NCI-H82 treated with DMSO at 0.1 percent for 48 hours (cell line): ENCODE data around the gene CNST.
"Not testable (repeated sequence)": the region's sequence is repeated elsewhere in the genome, so short reads cannot be mapped to it uniquely, and the experiment has no call there.

Experiments used
- DNase-seq: peaks from one replicate; lab custom pipeline; 2025; ENCODE audit not compliant: unreplicated experiment; lab: John Stamatoyannopoulos, UW

CNST gene

GRCh38 chr1:246617768-246618167, 51.5 kb downstream of the CNST start:
- DNase-seq: no peak

- no peak for DNase-seq
Observed at GRCh38 chr1:246618240-246618808, 52.1 kb downstream of the CNST start.

- no peak for DNase-seq
Observed at GRCh38 chr1:246622035-246622652, 55.9 kb downstream of the CNST start.

DNA sequence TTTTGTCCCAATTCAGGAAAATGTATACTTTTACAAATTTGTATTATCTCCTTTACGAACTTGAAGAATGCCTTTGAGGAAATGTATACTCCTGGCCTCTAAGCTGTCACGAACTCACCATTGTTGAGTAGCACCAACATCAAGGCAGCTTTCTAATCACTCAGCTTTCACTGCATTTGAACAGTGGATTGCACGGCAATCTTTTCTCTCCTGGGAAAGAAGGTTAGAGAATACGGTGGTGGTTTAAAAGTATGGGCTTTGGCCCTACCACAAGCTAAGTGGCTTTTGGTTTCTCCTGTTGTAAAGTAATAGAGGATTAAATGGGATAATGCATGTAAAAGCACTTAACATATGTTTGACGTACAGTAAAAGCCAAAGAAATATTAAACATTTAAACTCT, 57.8 kb downstream of the CNST start:
- peak; percentile 65 for DNase-seq

DNA sequence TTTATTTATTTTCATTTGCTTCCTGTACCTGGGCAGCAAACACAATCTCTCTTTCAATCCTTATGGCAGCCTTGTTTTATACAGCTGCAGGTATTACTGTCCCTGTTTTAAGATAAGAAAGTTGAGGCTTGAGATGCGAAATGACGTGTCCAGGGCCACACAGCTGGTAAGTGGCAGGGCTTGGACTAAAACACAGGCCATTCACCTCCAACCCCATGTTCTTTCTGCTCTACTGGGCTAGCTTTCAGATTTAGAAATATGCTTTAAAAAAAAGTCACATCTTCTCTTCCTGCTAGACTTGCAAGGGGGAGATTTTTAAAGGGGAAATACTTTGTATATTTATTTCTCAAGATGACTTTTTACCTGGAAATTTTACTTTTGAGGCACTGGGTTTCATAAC, 62.8 kb downstream of the CNST start:
- no peak for DNase-seq

DNA sequence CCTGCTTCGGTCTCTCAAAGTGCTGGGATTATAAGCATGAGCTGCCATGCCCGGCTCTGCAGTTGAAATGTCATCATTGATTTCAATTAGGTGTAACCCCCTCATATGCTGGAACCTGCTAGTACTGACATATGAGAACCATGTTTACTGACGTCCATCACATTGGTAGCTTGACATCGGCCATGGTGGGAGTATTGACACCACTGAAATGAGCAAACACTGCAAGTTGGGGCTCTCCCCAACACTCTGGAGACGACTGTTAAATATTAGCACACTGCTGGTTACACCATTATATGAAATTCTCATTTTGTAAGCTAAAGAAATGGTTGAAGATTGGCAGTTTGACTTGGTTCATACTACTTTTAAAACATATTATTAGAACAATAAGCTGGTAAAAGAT, 63.7 kb downstream of the CNST start:
- DNase-seq: no peak

DNA sequence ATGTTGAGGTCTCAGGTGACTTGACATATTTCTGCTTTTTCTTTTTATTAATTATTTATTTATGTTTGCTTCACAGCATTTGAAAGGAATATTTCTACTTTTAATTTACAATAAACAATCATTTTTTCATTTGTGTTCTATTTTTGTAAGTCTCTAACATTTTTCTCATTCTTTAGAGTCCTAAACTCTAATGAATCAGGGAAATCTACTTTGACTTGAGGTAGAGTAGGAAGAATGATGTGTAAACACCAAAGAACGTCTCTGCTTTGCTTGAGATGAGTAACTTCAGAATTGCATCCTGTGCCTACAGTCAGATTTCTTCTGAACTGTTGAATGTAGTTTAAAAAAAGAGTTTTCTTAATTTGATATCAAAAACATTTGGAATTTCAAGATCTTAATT, 65.2 kb downstream of the CNST start:
- DNase-seq: no peak

GRCh38 chr1:246632281-246633168, 66.3 kb downstream of the CNST start:
- DNase-seq: no peak

- DNase-seq: not testable (repeated sequence)
Observed at GRCh38 chr1:246634659-246635058, 68.4 kb downstream of the CNST start.

GRCh38 chr1:246638941-246639655, 72.8 kb downstream of the CNST start:
- DNase-seq: peak; percentile 57

DNA sequence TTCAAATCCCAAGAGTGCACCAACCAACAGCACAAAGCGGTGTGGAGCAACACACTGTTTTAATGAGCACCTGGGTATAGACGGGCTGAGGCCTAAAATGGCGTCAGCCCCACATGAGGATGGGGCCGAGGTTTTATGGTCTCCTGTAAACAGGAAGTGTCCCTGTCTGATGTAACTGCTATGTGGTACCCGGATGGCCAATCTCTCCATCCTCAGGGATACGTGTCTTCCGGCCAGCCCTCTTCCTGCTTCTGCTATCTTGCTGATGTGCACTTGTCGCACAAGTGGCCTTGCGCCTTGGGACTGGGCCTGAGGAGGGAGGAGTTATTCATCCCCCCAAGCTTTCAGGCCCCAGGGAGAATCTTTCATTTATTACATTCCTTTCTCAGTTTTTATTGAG, 73.5 kb downstream of the CNST start:
- no peak for DNase-seq

DNA sequence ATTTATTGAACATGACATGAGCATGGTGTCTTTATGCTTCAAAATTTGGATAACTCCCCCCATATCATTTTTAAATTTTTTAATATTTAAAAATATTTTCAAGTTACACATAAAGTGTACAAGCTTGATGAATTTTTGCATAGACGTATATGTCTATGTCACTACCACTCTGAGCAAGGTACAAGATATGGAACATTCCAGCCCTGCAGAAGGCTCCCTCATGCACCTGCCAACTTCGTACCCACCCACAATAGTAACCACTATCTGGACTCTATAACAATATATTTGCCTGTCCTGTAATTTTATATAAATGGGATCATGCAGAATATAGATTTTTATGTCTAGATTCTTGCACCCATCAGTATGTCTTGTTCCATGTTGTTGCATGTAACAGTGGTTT, 74.5 kb downstream of the CNST start:
- no peak for DNase-seq

GRCh38 chr1:246641394-246641793, 75.1 kb downstream of the CNST start:
- no peak for DNase-seq

GRCh38 chr1:246642719-246643118, 76.5 kb downstream of the CNST start:
- no peak for DNase-seq

- no peak for DNase-seq
Observed at GRCh38 chr1:246647113-246647512, 80.9 kb downstream of the CNST start.

GRCh38 chr1:246647513-246647912, 81.3 kb downstream of the CNST start:
- DNase-seq: no peak

- no peak for DNase-seq
Observed at GRCh38 chr1:246651012-246651695, 84.9 kb downstream of the CNST start.

DNA sequence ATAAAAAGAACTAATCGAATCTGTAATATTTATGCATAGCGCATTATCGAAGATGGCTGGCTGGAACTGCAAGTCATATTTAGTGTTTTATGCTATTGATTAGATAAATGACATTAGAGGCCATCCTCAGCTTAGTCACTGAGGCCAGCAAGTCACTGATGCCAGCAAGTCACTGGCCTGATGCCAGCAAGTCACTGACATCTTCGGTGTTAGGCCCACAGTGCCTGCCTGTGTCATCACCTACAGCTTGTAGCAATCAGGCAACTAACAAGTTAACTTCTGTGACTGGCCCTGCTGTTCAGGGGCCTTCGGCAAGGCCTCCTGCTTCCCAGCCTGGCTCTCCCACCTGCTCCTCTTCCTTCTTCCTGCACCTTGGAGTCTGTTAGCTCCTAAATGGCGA, 92.3 kb downstream of the CNST start:
- DNase-seq: no peak

- no peak for DNase-seq
Observed at GRCh38 chr1:246659594-246660140, 93.4 kb downstream of the CNST start.

- no peak for DNase-seq
Observed at GRCh38 chr1:246661451-246661850, 95.2 kb downstream of the CNST start.

DNA sequence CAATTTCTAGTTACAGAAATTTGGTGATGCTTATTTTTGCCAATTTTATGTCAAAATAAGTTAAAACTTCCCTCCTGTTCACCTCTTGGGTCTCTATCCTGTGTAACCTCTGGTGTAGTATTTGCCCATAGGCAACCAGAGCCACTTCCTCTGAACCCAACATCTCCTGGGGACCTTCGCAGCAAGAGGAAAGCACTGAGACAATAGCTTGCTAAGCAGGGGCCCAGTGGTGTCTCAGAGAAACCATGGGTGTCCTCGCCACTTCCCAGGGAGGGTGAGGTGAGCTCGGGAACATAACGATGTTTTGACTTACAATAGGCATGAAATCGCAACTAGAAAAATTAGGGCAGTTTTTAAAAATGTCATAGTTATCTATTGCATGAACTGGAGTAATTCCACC, 101.5 kb downstream of the CNST start:
- DNase-seq: no peak
